K562 (cell line): ENCODE data around the gene PLXNA2. TPM values are rescaled to one million over a fixed set of nuclear protein-coding genes. Genes with fewer than 3 reads are reported as not detected.

ENCODE experiments used
- ATAC-seq: fragments of 200-7000 bp; cut with Tn5 transposase; 3 replicates; pipeline ENCODE4 v1.9.1; 2020; ENCODE audit warnings: moderate library complexity
- BruUV-seq: library from RNA; stranded (reverse); fragments of 400-500 nt; replicated peaks from 2 replicates; lab custom pipeline; 2021; lab: Mats Ljungman, UMichigan
- CTCF ChIA-PET: fragments of 300-600 bp; formaldehyde crosslinking; extraction: SDS; loops from one replicate; lab custom pipeline; 2021; ENCODE audit warnings: low intra/inter-chr PET ratio; lab: Yijun Ruan, JAX
- POLR2A ChIA-PET: fragments of 300-600, 350-650 bp; sonication (Branson Sonifier 250); formaldehyde crosslinking; extraction: SDS; loops from one replicate; lab custom pipeline; 2021; ENCODE audit warnings: antibody characterized with exemption, inconsistent platforms; lab: Yijun Ruan, JAX
- DNase-seq, 4 experiments: peaks; one replicate each; pipeline versions ENCODE4 v3.0.0 to v3.0.0-alpha.2; 2011 to 2018; ENCODE audit warnings: low spot score in 3 of 4, mixed read lengths in 3 of 4; ENCODE audit errors: extremely low read depth in 1 of 4
- FAIRE-seq: peaks from 2 replicates; lab custom pipeline; 2011; peaks lifted over from hg19 to GRCh38; lab: Jason Lieb, UNC
- H2AFZ ChIP-seq: 2 replicates; pipeline ENCODE4 v1.6.0; 2011; ENCODE audit warnings: low read depth, low read length, control low read depth, inconsistent platforms
- H3K27ac ChIP-seq: fragments of 200-600 bp; 3 replicates; pipeline ENCODE4 v1.8.0; 2011; ENCODE audit warnings: low read depth, mild to moderate bottlenecking, control low read depth, inconsistent platforms, low read length, moderate library complexity, mixed read lengths; ENCODE audit errors: extremely low read depth
- H3K27me3 ChIP-seq, 2 experiments: fragments of 300-600 bp in 1 of 2; 2 replicates in 1 of 2; 3 replicates in 1 of 2; pipeline versions ENCODE4 v1.6.0 to v1.8.0; 2011; ENCODE audit warnings: inconsistent platforms in 2 of 2, low read length in 2 of 2, mild to moderate bottlenecking in 1 of 2, mixed read lengths in 1 of 2, moderate library complexity in 1 of 2; ENCODE audit not compliant: control insufficient read depth in 2 of 2, insufficient read depth in 2 of 2
- H3K36me3 ChIP-seq: fragments of 300-600 bp; 3 replicates; pipeline ENCODE4 v1.8.0; 2011; ENCODE audit warnings: mild to moderate bottlenecking, low read length, inconsistent platforms; ENCODE audit not compliant: control insufficient read depth, insufficient read depth
- H3K4me1 ChIP-seq, 2 experiments: fragments of 200-600 bp in 1 of 2; replicated peaks in 1 of 2; 2 replicates in 1 of 2; 3 replicates in 1 of 2; pipeline versions ENCODE4 v1.5.1 to v1.8.0; 2011; ENCODE audit warnings: inconsistent platforms in 2 of 2, low read length in 2 of 2, mild to moderate bottlenecking in 1 of 2, mixed read lengths in 1 of 2, moderate library complexity in 1 of 2; ENCODE audit not compliant: control insufficient read depth in 2 of 2, insufficient read depth in 2 of 2
- H3K4me2 ChIP-seq: 2 replicates; pipeline ENCODE4 v1.6.1; 2011; ENCODE audit warnings: low read length, control low read depth, inconsistent platforms, mixed read lengths; ENCODE audit not compliant: insufficient read depth
- H3K4me3 ChIP-seq: fragments of 200-600 bp; sonication (generic), shearing (Covaris generic); 2 replicates; pipeline ENCODE4 v1.5.1; 2016; ENCODE audit warnings: control low read depth, inconsistent platforms
- H3K79me2 ChIP-seq: fragments of 200-600 bp; 3 replicates; pipeline ENCODE4 v1.8.0; 2011; ENCODE audit warnings: low read length, inconsistent platforms; ENCODE audit not compliant: control insufficient read depth, insufficient read depth
- H3K9ac ChIP-seq, 2 experiments: 2 replicates each; pipeline versions ENCODE4 v1.6.0 to v1.6.1; 2011; ENCODE audit warnings: low read depth in 2 of 2, low read length in 2 of 2, control low read depth in 1 of 2, inconsistent platforms in 1 of 2, mild to moderate bottlenecking in 1 of 2, mixed read lengths in 1 of 2; ENCODE audit not compliant: insufficient read depth in 1 of 2
- H3K9me1 ChIP-seq: one replicate; pipeline ENCODE4 v1.6.0; 2011; ENCODE audit warnings: inconsistent platforms, mild to moderate bottlenecking, low read length, moderate library complexity; ENCODE audit not compliant: control insufficient read depth, insufficient read depth
- H3K9me3 ChIP-seq: replicated peaks from 2 replicates; pipeline ENCODE4 v1.5.1; 2011; ENCODE audit warnings: low read depth, low read length, inconsistent platforms; ENCODE audit not compliant: control insufficient read depth, insufficient read depth
- H4K20me1 ChIP-seq: replicated peaks from 2 replicates; pipeline ENCODE4 v1.6.1; 2011; ENCODE audit warnings: low read length, inconsistent platforms, mixed read lengths; ENCODE audit not compliant: control insufficient read depth, insufficient read depth
- CBFA2T2 ChIP-seq: fragments of 450-650 bp; conservative IDR thresholded peaks from 2 replicates; pipeline ENCODE4 v1.6.1; 2017; ENCODE audit warnings: mild to moderate bottlenecking
- GATAD2B ChIP-seq: fragments of 450-650 bp; IDR thresholded peaks from 2 replicates; pipeline ENCODE4 v1.6.1; 2017; ENCODE audit warnings: mild to moderate bottlenecking, borderline replicate concordance
- KDM4B ChIP-seq, 2 experiments: fragments of 450-650 bp in 1 of 2; sonication (generic) in 1 of 2; IDR thresholded peaks; 2 replicates each; pipeline ENCODE4 v1.6.1; 2016 to 2017; ENCODE audit warnings: borderline replicate concordance in 2 of 2, antibody characterized with exemption in 1 of 2, low read depth in 1 of 2, mild to moderate bottlenecking in 1 of 2
- MAFG ChIP-seq: fragments of 450-650 bp; conservative IDR thresholded peaks from 2 replicates; pipeline ENCODE4 v1.6.1; 2016; ENCODE audit warnings: missing genetic modification characterization, missing compliant biosample characterization
- MLX ChIP-seq, 2 experiments: fragments of 450-650 bp in 1 of 2; sonication (generic) in 1 of 2; formaldehyde crosslinking; conservative IDR thresholded peaks; 2 replicates each; pipeline versions ENCODE4 v1.4.0 to v1.8.1; 2020 to 2022; ENCODE audit warnings: mild to moderate bottlenecking in 1 of 2, missing genetic modification reagents in 1 of 2
- PHF21A ChIP-seq: fragments of 450-650 bp; IDR thresholded peaks from 2 replicates; pipeline ENCODE4 v1.6.1; 2017; ENCODE audit warnings: low read depth, borderline replicate concordance
- PTBP1 ChIP-seq: fragments of 200-400 bp; formaldehyde crosslinking; IDR thresholded peaks from 2 replicates; pipeline ENCODE4 v1.6.1; 2017; ENCODE audit warnings: low read depth, low read length
- SPI1 ChIP-seq: IDR thresholded peaks from 2 replicates; pipeline ENCODE4 v1.6.1; 2011; ENCODE audit warnings: low read depth, low read length, control low read depth, borderline replicate concordance
- ZNF263 ChIP-seq: sonication (generic); formaldehyde crosslinking; IDR thresholded peaks from 2 replicates; pipeline ENCODE4 v1.8.0; 2022; ENCODE audit warnings: mild to moderate bottlenecking, missing genetic modification reagents, borderline replicate concordance
- ZNF444 ChIP-seq: fragments of 250-450 bp; sonication (Bioruptor Pico); IDR thresholded peaks from 2 replicates; pipeline ENCODE4 v1.4.0; 2020; ENCODE audit warnings: mild to moderate bottlenecking, moderate library complexity
- ZNF584 ChIP-seq: fragments of 200-800 bp; sonication (Bioruptor generic); IDR thresholded peaks from 2 replicates; pipeline ENCODE4 v1.6.1; 2016; ENCODE audit warnings: low read depth, mild to moderate bottlenecking, missing genetic modification characterization, missing compliant biosample characterization
- ZNF79 ChIP-seq: fragments of 250-450 bp; sonication (Bioruptor Pico); IDR thresholded peaks from 2 replicates; pipeline ENCODE4 v1.4.0; 2020; ENCODE audit warnings: low read depth, mild to moderate bottlenecking, moderate library complexity
- WGBS: fragments of 100-300 bp; shearing (Covaris generic); methylation state at CpG from one replicate; pipeline ENCODE4 v1.1.6; 2016; ENCODE audit warnings: low coverage, mixed read lengths; ENCODE audit not compliant: insufficient coverage; ENCODE audit errors: missing lambda C conversion rate; 5-methylcytosine and 5-hydroxymethylcytosine counted together
- in situ Hi-C: fragments of 300-500 bp; cut with MboI; formaldehyde crosslinking; loops from 4 replicates; pipeline ENCODE4 v1.15.0; 2018; ENCODE audit warnings: inconsistent platforms, mixed read lengths
- intact Hi-C: fragments of 100-400 bp; cut with micrococcal nuclease; formaldehyde crosslinking; loops from 2 replicates; pipeline ENCODE4 v1.14.2; 2022
- polyA plus RNA-seq, 8 experiments: library from polyadenylated mRNA; depleted of rRNA in 4 of 8; stranded (reverse) in 5 of 8; unstranded in 3 of 8; fragments of >200 nt; fragmentation: Nextera tagmentation in 2 of 8; fragmentation: Illumina TruSeq in 1 of 8; extraction: Ambion mirVana in 2 of 8; extraction: Trizol in 1 of 8; gene quantifications; 2 replicates each; pipeline versions ENCODE4 v1.2.1 to v1.2.3, GENCODE V29; 2011 to 2014; ENCODE audit warnings: inconsistent platforms in 1 of 8, missing spikeins in 1 of 8
- total RNA-seq, 7 experiments: library from RNA; depleted of rRNA in 6 of 7; stranded (reverse); fragments of >200 nt in 6 of 7; fragmentation: Illumina TruSeq in 2 of 7; extraction: Trizol in 2 of 7; gene quantifications; 2 replicates each; pipeline versions ENCODE4 v1.2.1 to v1.2.3, GENCODE V29; 2011 to 2021; ENCODE audit warnings: low replicate concordance in 1 of 7
- TF ChIP-seq, protein P1 (sequence below): sonication (generic); formaldehyde crosslinking; IDR thresholded peaks from 2 replicates; pipeline ENCODE4 v1.8.0; 2022; ENCODE audit warnings: mild to moderate bottlenecking, missing genetic modification reagents
- TF ChIP-seq, protein P2 (sequence below): fragments of 450-650 bp; IDR thresholded peaks from 2 replicates; pipeline ENCODE4 v1.6.1; 2016

The PLXNA2 gene
- total and polyA plus RNA-seq, 9 of the 15 experiments (the other 6 are each of a cell fraction or from before 2014, with no cell fraction given): 0.01 to 1.3 (median 0.32) TPM

DNA sequence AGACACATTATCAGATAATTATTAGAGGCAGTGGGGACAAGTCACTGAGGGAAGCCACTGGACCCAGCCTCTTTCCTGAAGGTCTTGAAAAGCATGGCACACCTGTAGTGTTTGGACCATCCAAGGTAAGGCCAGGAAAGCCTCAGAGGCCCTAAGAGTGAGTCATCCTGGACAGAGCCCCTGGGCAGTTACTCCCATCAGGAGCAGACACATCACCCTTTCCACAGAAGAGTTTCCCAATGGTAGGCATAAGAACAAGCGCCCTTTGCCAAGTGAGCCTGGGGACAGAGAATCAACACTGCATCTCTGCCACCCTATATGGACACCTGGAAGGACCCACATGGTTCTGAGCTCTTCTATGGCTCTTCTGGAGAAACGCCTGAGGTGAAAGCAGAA, 136.0 kb downstream of the PLXNA2 start:
- in situ Hi-C loops: no loop called here
- H3K27me3 ChIP-seq: peaks cover 53 to 76% of the 10 kb centered on the region in 2 experiments
- no peak for TF ChIP-seq ZNF584 (CRISPR knock-in tag)
- TF ChIP-seq, protein P1, sequence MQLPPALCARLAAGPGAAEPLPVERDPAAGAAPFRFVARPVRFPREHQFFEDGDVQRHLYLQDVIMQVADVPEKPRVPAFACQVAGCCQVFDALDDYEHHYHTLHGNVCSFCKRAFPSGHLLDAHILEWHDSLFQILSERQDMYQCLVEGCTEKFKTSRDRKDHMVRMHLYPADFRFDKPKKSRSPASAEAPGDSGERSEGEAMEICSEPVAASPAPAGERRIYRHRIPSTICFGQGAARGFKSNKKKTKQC: no peak
- no peak for TF ChIP-seq MLX (CRISPR knock-in tag; conservative IDR thresholded peaks at IDR 0.05)
- no peak for TF ChIP-seq CBFA2T2
- no peak for TF ChIP-seq PTBP1
- TF ChIP-seq SPI1: no peak
- TF ChIP-seq GATAD2B: no peak
- TF ChIP-seq ZNF444: no peak
- TF ChIP-seq PHF21A: no peak
- no peak for TF ChIP-seq MAFG (tag)
- TF ChIP-seq ZNF263 (CRISPR knock-in tag): no peak
- no peak for TF ChIP-seq KDM4B (IDR thresholded peaks at IDR 0.05; ENCODE audit: borderline replicate concordance in 2 of 2, low read depth in 1 of 2)
- TF ChIP-seq, protein P2, sequence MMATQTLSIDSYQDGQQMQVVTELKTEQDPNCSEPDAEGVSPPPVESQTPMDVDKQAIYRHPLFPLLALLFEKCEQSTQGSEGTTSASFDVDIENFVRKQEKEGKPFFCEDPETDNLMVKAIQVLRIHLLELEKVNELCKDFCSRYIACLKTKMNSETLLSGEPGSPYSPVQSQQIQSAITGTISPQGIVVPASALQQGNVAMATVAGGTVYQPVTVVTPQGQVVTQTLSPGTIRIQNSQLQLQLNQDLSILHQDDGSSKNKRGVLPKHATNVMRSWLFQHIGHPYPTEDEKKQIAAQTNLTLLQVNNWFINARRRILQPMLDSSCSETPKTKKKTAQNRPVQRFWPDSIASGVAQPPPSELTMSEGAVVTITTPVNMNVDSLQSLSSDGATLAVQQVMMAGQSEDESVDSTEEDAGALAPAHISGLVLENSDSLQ: no peak
- no peak for TF ChIP-seq ZNF79 (CRISPR knock-in tag)
- TF ChIP-seq, all 486 proteins: peak for 0
- Histone ChIP-seq H3K36me3 (no peaks in the 10 kb centered on the region), H3K4me2 (no peak overlapping the region), H3K4me1 (no peaks in the 10 kb centered on the region), H3K27ac (no peak overlapping the region), H3K9me1 (no peaks in the 10 kb centered on the region), H3K79me2 (no peaks in the 10 kb centered on the region), H3K4me3 (no peak overlapping the region), H2AFZ (no peak overlapping the region), H3K9ac (no peak overlapping the region), H3K9me3 (no peaks in the 10 kb centered on the region), H4K20me1 (no peaks in the 10 kb centered on the region; the same call in 1 of the 2 replicates)
- ChIA-PET CTCF (no interaction called here), POLR2A (interaction anchor here (0.6 kb wide), 1 partner anchor 205 kb away, joined by 3 read pairs; no protein-coding TSS in a partner anchor)
- FAIRE-seq: no peak
- no peak for ATAC-seq
- 4% methylated on average over 2 of the region's 2 CpGs for WGBS
- intact Hi-C loops: no loop called here
- DNase-seq: no peak
- no TSS peak for BruUV-seq
